HUDEP-2 (cell line): Measurements from ENCODE around the gene SMYD3.
"Not testable (repeated sequence)": the region's sequence is repeated elsewhere in the genome, so short reads cannot be mapped to it uniquely, and the experiment has no call there.

ENCODE experiments used
- DNase-seq, 76 experiments: peaks; one replicate each; lab custom pipeline; 2025; ENCODE audit not compliant: unreplicated experiment in 76 of 76; lab: John Stamatoyannopoulos, UW

Gene SMYD3

GRCh38 chr1:245771511-245772281 lies 735.4 kb downstream of the SMYD3 start:
- DNase-seq: no peak

- DNase-seq: no peak
Measured at GRCh38 chr1:245770156-245770555, 736.9 kb downstream of the SMYD3 start.

- no peak for DNase-seq
Measured at GRCh38 chr1:245768596-245768995, 738.5 kb downstream of the SMYD3 start.

- DNase-seq: no peak
Measured at GRCh38 chr1:245765230-245766000, 741.7 kb downstream of the SMYD3 start.

- no peak for DNase-seq
Measured at GRCh38 chr1:245763873-245764331, 743.2 kb downstream of the SMYD3 start.

- DNase-seq: no peak
Measured at GRCh38 chr1:245762396-245762910, 744.6 kb downstream of the SMYD3 start.

- DNase-seq: no peak
Measured at GRCh38 chr1:245760301-245760700, 746.8 kb downstream of the SMYD3 start.

- DNase-seq: no peak
Measured at GRCh38 chr1:245754463-245754961, 752.6 kb downstream of the SMYD3 start.

- no peak for DNase-seq
Measured at GRCh38 chr1:245753807-245754206, 753.3 kb downstream of the SMYD3 start.

GRCh38 chr1:245752561-245752960 lies 754.5 kb downstream of the SMYD3 start:
- DNase-seq: no peak

- no peak for DNase-seq
Measured at GRCh38 chr1:245751726-245752470, 755.2 kb downstream of the SMYD3 start.

- no peak for DNase-seq
Measured at GRCh38 chr1:245751116-245751515, 756.0 kb downstream of the SMYD3 start.

GRCh38 chr1:245750261-245750660 lies 756.8 kb downstream of the SMYD3 start:
- no peak for DNase-seq

GRCh38 chr1:245749053-245749452 lies 758.0 kb downstream of the SMYD3 start:
- DNase-seq: no peak

- no peak for DNase-seq
Measured at GRCh38 chr1:245748646-245749045, 758.4 kb downstream of the SMYD3 start.

- DNase-seq: no peak
Measured at GRCh38 chr1:245748240-245748639, 758.8 kb downstream of the SMYD3 start.

GRCh38 chr1:245742896-245743295 lies 764.2 kb downstream of the SMYD3 start:
- DNase-seq: no peak

GRCh38 chr1:245740336-245740735 lies 766.7 kb downstream of the SMYD3 start:
- not testable (repeated sequence) for DNase-seq

GRCh38 chr1:245730801-245731200 lies 776.3 kb downstream of the SMYD3 start:
- DNase-seq: no peak

GRCh38 chr1:245728035-245728434 lies 779.0 kb downstream of the SMYD3 start:
- DNase-seq: not testable (repeated sequence)

- DNase-seq: no peak
Measured at GRCh38 chr1:245721488-245721887, 785.6 kb downstream of the SMYD3 start.
